Stimulated activated CD8-positive, alpha-beta memory T cell treated with anti-CD3 and anti-CD28 coated beads, Interleukin-15, amount 100 ng/mL, for 1 hour (primary cell): Measurements from ENCODE around the gene FPR2.
"Not testable (repeated sequence)": the region's sequence is repeated elsewhere in the genome, so short reads cannot be mapped to it uniquely, and the experiment has no call there.

Experiments
- DNase-seq: peaks from one replicate; pipeline ENCODE4 v3.0.0-alpha.2; 2020; ENCODE audit warnings: low read depth

The FPR2 gene

DNA sequence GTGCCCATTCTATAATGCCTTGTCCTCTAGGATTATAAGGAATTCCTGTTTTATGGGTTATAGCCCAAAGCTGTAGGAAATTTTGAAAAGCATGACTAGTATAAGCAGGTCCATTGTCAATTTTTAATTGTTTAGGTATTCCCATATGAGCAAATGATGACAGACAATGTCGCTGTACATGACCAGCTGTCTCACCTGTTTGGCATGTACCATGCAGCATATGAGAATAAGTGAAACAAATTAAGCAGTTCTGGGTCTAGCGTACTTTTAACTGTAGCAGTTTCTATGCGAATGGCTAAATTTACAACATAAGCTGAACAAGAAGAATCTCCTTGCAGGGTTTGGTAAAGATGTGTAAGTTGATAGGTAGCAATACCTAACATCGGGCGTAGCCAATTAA lies 45.6 kb downstream of the FPR2 start:
- DNase-seq = not testable (repeated sequence)

DNA sequence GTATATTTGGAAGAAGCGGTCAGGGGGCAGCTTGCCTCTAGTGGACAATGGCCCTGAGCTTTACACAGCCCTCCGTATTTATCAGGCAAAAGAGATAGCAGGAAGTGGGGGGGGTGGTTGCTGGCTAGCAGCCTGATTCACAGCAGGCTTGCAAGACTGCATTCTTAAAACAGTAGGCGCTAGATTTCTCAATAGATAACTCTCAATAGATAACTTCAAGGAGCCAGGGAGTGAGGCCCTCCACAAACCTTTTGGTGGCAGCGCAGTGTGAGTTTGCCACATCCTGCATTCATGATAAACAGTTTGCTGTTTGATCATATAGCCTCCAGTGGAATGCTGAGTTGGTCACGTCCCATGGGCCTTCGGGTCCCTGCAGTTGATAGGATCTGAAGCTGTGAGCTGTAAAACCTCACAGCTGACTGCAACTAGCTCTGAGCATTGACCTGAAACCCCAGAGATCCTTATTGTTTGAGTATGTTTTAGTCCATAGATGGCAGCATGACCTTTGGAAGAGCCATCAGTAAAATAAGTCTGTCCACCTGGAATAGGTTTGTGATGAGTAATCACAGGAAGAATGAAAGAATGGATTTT lies 46.2 kb downstream of the FPR2 start:
- no peak for DNase-seq

DNA sequence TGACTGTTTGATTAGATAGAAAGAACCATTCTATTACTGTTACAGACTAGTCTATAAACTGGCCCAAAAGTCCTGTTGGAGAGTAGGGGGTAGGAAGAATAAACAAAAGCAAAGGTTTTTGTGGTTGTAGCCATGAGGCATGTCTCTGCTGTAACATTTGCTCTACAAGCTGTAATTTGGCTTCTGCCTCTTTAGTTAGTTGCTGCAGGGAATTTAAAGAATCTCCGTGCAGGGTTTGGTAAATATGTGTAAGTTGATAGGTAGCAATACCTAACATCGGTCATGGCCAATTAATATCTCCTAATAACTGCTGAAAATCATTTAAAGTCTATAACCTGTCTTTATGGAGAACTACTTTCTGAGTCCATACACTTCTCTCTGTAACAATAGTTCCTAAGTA lies 46.9 kb downstream of the FPR2 start:
- no peak for DNase-seq

DNA sequence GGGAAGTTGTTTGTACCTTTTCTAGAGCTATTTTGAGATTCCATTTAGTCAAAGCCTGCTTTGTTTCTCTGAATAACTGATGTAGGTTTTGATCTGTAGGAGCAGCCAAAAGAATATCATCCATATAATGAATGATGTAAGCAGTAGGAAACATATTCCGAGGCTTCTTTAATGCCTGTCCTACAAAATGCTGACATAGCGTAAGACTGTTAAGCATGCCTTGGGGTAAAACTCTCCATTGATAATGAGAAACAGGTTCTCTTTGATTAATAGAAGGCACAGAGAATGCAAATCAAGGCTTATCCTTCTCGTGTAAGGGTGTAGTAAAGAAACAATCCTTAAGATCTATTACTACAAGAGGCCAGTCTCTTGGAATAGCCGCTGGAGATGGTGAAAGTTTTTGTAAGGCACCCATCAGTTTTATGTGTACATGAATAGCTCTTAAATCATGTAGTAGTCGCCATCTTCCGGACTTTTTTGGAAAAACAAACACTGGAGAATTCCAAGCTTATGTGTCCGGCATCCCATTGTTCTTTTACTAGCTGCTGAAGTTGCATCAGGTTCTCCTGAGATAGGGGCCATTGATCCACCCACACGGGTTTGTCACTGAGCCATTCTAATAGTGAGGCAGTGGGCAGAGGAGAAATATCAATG lies 47.5 kb downstream of the FPR2 start:
- DNase-seq = no peak

DNA sequence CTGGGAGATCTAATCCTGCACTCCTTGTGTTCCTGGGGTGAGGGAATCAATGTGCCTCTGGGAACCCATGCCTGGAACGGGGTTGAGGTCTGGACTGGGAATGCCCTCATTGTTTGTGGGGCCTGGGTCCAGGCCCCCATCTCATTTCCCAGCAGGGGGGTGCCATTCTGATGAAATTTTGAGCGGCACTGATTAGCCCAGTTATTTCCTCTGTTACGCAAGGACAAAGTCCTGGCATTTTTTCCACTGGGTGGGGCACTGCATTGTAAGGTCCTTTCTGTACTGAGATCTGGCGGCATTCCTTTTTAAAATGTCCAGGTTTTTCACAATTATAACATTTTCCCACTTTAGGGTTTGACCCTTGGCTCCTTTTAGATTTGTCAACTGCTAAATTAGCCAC lies 48.8 kb downstream of the FPR2 start:
- DNase-seq = no peak

DNA sequence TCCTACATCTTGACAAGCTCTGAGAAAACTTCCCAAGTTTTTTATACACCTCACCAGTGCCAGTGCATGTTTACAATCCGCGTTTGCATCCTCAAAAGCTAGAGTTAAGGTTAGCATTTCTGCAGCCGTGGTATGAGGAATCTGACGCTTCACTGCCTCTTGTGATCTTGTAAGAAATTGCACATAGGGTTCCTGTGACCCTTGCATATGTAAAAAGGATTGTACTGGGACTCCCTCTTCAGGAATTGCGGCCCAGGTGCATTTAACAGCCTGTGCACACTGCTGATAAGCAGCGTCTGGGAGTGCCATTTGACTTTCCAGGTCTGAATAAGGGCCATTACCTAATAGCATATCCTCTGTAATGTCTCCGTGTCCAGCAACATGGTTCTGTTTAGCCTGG lies 49.2 kb downstream of the FPR2 start:
- no peak for DNase-seq

GRCh38 chr19:51811344-51811743 lies 50.4 kb downstream of the FPR2 start:
- no peak for DNase-seq

DNA sequence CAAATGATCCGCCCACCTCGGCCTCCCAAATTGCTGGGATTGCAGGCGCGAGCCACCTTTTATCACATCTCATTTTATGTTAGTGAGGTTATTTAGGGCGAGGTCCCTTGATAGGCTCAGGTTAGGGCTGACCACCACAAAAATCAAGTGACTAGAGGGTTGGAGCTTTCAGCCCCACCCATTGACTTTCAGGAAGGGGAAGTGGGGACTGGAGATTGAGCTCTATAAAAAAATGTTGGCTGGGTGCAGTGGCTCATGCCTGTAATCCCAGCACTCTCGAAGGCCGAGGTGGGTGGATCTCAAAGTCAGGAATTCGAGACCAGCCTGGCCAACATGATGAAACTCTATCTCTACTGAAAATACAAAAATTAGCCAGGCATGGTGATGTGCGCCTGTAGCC lies 54.1 kb downstream of the FPR2 start:
- no peak for DNase-seq

DNA sequence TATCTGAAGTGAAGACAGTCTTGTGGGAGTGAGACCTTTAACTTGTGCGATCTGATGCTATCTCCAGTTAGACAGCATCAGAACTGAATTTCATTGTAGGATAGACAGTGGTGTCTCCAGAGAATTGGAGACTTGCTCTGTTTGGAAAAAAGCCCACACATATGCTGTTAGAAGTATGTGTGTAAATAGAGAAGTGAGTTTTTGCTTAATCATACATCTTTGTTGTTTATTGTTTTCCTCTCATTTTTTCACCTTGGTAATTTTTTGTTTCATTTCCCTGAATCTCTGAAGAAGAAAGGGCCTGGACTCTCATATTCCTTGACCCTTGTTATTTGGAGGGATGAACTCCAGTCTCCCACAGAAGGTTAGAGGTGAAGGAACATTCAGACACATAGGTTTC lies 55.7 kb downstream of the FPR2 start:
- DNase-seq = no peak

GRCh38 chr19:51820011-51820410 lies 59.0 kb downstream of the FPR2 start:
- no peak for DNase-seq
